ENCODE measurements around the gene GSTP1. TPM values are rescaled to one million over a fixed set of nuclear protein-coding genes. Genes with fewer than 3 reads are reported as not detected.
"Not testable (repeated sequence)": the region's sequence is repeated elsewhere in the genome, so short reads cannot be mapped to it uniquely, and the experiment has no call there.

GSTP1 gene
- polyA plus RNA-seq, 4 donors: 714 to 1,471 (median 1,003) TPM

DNA sequence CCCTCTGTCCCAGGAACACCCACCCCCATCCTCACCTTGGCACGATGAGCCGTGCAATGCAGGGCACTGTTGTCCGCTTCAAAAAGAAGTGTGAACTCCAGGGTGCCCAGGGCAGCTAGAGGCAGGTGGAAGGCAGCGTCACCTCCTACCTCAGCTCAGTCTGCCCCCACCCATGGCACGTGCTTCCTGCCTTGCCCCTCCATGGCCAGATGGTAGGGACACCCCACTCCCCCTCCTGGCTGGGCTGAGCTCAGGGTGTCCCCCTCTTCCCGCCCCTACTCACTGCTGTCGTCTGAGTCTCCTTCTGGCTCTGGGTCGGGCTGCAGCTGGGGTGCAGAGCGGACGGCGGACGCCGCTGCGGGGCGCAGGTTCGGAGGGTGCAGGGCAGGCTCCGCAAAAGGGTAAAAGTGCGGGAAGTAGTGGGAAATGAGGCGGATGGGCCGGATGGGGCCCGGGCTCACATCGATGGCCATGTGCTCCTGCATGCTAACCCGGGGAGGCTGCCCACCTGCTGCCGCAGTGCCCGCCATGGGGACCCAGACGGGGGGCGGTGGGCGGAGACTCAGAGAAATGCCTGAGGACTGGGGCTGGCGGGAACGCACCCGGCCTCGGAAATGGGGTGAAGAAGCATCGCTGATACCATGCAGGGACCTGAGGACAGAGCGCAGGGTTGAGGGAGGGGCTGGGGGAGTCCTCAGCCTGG is 32.3 kb downstream of the GSTP1 start:
- H3K4me3 ChIP-seq (ENCODE audit: low read depth in 1 of 3, low read length in 3 of 3): no peak overlapping the region
- peaks cover 0 to 28% (median 9%) of the 10 kb centered on the region in 3 donors for H3K36me3 ChIP-seq (ENCODE audit: control insufficient read depth in 3 of 3, insufficient read depth in 2 of 3, low read depth in 1 of 3, low read length in 3 of 3)
- DNase-seq: no peak
- H3K4me1 ChIP-seq (ENCODE audit: control insufficient read depth in 3 of 3, insufficient read depth in 2 of 3, low read depth in 1 of 3, low read length in 2 of 3): peaks cover 0 to 13% (median 0%) of the 10 kb centered on the region in 3 donors
- WGBS, 3 donors: 28 to 29% (median 28%) methylated on average over 24 to 34 of the region's 34 CpGs
- H3K27ac ChIP-seq (ENCODE audit: low read depth in 1 of 3, low read length in 2 of 3): no peak overlapping the region
- H3K27me3 ChIP-seq (ENCODE audit: control insufficient read depth in 3 of 3, insufficient read depth in 3 of 3, low read length in 3 of 3): peaks cover 0 to 10% (median 0%) of the 10 kb centered on the region in 3 donors
- no peaks in the 10 kb centered on the region for H3K9me3 ChIP-seq (ENCODE audit: control insufficient read depth in 2 of 2, insufficient read depth in 1 of 2, low read depth in 1 of 2, low read length in 1 of 2)
- FAIRE-seq: no peak

DNA sequence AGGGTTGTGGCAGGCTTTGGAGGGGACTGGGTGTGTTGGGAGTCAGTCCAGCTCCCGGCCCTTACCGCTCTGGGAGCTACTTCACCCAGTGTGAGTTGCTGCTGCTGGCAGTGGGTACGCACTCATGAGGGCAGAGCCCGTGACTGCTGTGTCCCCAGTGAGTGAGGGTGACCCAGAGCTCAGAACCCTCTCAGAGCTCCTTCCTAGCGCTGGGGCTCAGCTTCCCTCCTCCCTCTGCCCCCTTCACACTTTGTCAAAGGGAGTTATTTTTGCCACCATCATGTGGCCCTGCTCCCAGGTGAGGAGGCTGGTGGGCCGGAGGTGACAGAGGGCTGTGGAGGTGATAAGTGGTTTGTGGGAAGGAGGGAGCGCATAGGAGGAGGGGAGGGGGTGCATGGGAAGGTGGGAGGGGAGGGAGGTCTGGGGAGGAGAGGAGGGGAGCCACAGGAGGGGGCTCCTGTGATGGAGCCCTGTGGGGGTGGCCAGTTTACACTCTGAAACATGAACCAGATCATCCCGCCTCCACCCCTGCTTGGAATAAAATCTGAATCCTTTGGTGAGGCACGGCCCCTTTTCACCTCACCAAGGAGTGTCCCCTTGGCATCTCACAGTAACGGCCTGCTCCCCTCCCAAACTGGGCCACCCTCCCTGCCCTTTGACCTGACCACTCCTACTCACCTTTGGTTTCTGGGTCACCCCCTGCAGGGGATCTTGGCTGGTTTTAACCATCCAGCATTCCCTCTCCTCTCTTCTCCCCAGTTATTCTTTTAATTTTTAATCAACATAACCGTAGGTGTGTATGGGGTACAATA is 33.0 kb downstream of the GSTP1 start:
- H3K27me3 ChIP-seq (ENCODE audit: control insufficient read depth in 3 of 3, insufficient read depth in 3 of 3, low read length in 3 of 3): peaks cover 0 to 10% (median 0%) of the 10 kb centered on the region in 3 donors
- H3K9me3 ChIP-seq (ENCODE audit: control insufficient read depth in 2 of 2, insufficient read depth in 1 of 2, low read depth in 1 of 2, low read length in 1 of 2): no peaks in the 10 kb centered on the region
- no peak overlapping the region for H3K27ac ChIP-seq (ENCODE audit: low read depth in 1 of 3, low read length in 2 of 3)
- H3K36me3 ChIP-seq (ENCODE audit: control insufficient read depth in 3 of 3, insufficient read depth in 2 of 3, low read depth in 1 of 3, low read length in 3 of 3): peaks cover 0 to 21% (median 5%) of the 10 kb centered on the region in 3 donors
- WGBS, 3 donors: 44 to 54% (median 47%) methylated on average over 10 to 11 of the region's 11 CpGs
- no peak for DNase-seq
- no peak for FAIRE-seq
- H3K4me1 ChIP-seq (ENCODE audit: control insufficient read depth in 3 of 3, insufficient read depth in 2 of 3, low read depth in 1 of 3, low read length in 2 of 3): peaks cover 0 to 13% (median 0%) of the 10 kb centered on the region in 3 donors
- no peak overlapping the region for H3K4me3 ChIP-seq (ENCODE audit: low read depth in 1 of 3, low read length in 3 of 3)

DNA sequence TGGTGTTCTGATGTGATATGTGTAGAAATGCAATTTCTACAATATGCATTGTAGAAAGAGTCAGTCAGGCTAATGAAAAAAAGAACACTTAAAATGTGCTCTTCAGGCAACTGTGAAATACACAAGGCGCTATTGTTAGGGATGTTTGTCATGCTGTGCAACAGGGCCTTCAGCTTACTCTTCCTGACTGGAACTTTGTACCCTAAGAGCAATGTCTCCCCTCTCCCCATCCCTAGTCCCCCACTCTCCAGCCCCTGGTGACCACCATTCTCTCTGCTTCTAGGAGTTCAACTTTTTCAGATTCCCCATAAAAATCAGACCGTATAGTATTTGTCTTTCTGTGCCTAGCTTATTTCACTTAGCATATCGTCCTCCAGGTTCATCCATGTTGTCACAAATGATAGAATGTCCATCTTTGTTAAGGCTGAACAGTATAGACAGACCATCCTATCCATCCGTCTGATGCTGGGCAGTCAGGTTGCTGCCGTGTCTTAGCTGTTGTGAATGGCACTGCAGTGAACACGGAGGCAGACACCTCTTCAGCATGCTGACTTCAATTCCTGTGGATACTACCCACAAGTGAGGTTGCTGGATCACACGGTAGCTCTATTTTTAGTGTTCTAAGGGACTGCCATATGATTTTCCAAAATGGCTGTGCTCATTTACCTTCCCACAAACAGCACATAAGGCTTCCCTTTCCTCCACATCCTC is 33.8 kb downstream of the GSTP1 start:
- WGBS, 3 donors: 74 to 89% (median 81%) methylated on average over 7 of the region's 7 CpGs
- H3K4me3 ChIP-seq (ENCODE audit: low read depth in 1 of 3, low read length in 3 of 3): no peak overlapping the region
- H3K4me1 ChIP-seq (ENCODE audit: control insufficient read depth in 3 of 3, insufficient read depth in 2 of 3, low read depth in 1 of 3, low read length in 2 of 3): peaks cover 0 to 13% (median 0%) of the 10 kb centered on the region in 3 donors
- DNase-seq (no peak), FAIRE-seq (no peak)
- no peaks in the 10 kb centered on the region for H3K9me3 ChIP-seq (ENCODE audit: control insufficient read depth in 2 of 2, insufficient read depth in 1 of 2, low read depth in 1 of 2, low read length in 1 of 2)
- H3K36me3 ChIP-seq (ENCODE audit: control insufficient read depth in 3 of 3, insufficient read depth in 2 of 3, low read depth in 1 of 3, low read length in 3 of 3): peaks cover 0 to 13% (median 0%) of the 10 kb centered on the region in 3 donors
- no peak overlapping the region for H3K27ac ChIP-seq (ENCODE audit: low read depth in 1 of 3, low read length in 2 of 3)
- H3K27me3 ChIP-seq (ENCODE audit: control insufficient read depth in 3 of 3, insufficient read depth in 3 of 3, low read length in 3 of 3): peaks cover 0 to 10% (median 0%) of the 10 kb centered on the region in 3 donors

DNA sequence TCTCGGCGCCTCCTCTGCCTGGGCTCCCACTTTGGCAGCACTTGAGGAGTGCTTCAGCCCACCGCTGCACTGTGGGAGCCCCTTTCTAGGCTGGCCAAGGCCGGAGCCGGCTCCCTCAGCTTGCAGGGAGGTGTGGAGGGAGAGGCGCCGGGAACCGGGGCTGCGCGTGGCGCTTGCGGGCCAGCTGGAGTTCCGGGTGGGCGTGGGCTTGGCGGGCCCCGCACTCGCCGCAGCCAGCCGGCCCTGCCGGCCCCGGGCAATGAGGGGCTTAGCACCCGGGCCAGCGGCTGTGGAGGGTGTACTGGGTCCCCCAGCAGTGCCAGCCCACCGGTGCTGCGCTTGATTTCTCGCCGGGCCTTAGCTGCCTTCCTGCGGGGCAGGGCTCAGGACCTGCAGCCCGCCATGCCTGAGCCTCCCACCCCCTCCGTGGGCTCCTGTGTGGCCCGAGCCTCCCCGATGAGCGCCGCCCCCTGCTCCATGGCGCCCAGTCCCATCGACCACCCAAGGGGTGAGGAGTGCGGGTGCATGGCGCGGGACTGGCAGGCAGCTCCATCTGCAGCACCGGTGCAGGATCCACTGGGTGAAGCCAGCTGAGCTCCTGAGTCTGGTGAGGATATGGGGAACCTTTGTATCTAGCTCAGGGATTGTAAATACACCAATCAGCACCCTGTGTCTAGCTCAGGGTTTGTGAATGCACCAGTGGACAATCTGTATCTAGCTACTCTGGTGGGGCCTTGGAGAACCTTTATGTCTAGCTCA is 35.5 kb downstream of the GSTP1 start:
- H3K27ac ChIP-seq (ENCODE audit: low read depth in 1 of 3, low read length in 2 of 3); DNase-seq; H3K36me3 ChIP-seq (ENCODE audit: control insufficient read depth in 3 of 3, insufficient read depth in 2 of 3, low read depth in 1 of 3, low read length in 3 of 3); FAIRE-seq; H3K4me3 ChIP-seq (ENCODE audit: low read depth in 1 of 3, low read length in 3 of 3); H3K9me3 ChIP-seq (ENCODE audit: control insufficient read depth in 2 of 2, insufficient read depth in 1 of 2, low read depth in 1 of 2, low read length in 1 of 2): not testable (repeated sequence)
- Histone ChIP-seq H3K4me1 (ENCODE audit: control insufficient read depth in 3 of 3, insufficient read depth in 2 of 3, low read depth in 1 of 3, low read length in 2 of 3) (peaks cover 0 to 14% (median 0%) of the 10 kb centered on the region in 3 donors), H3K27me3 (ENCODE audit: control insufficient read depth in 3 of 3, insufficient read depth in 3 of 3, low read length in 3 of 3) (peaks cover 0 to 10% (median 0%) of the 10 kb centered on the region in 3 donors)
- 90 to 96% (median 95%) methylated on average over 26 to 40 of the region's 40 CpGs for WGBS, 3 donors

DNA sequence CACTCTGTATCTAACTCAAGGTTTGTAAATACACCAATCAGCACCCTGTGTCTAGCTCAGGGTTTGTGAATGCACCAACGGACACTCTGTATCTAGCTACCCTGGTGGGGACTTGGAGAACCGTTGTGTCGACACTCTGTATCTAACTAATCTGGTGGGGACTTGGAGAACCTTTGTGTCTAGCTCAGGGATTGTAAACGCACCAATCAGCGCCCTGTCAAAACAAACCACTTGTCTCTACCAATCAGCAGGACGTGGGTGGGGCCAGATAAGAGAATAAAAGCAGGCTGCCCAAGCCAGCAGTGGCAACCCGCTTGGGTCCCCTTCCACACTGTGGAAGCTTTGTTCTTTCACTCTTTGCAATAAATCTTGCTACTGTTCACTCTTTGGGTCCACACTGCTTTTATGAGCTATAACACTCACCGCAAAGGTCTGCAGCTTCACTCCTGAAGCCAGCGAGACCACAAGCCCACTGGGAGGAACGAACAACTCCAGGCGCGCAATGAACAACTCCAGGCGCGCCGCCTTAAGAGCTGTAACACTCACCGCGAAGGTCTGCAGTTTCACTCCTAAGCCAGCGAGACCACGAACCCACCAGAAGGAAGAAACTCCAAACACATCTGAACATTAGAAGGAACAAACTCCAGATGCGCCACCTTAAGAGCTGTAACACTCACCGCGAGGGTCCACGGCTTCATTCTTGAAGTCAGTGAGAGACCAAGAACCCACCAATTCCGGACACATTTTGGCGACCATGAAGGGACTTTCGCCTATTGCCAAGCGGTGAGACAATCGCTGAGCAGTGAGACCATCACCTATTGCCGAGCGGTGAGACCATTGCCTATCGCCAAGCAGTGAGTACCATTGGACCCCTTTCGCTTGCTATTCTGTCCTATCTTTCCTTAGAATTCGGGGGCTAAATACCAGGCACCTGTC is 36.3 kb downstream of the GSTP1 start:
- H3K4me1 ChIP-seq (ENCODE audit: control insufficient read depth in 3 of 3, insufficient read depth in 2 of 3, low read depth in 1 of 3, low read length in 2 of 3); FAIRE-seq; H3K4me3 ChIP-seq (ENCODE audit: low read depth in 1 of 3, low read length in 3 of 3); H3K36me3 ChIP-seq (ENCODE audit: control insufficient read depth in 3 of 3, insufficient read depth in 2 of 3, low read depth in 1 of 3, low read length in 3 of 3); H3K27ac ChIP-seq (ENCODE audit: low read depth in 1 of 3, low read length in 2 of 3); DNase-seq; H3K9me3 ChIP-seq (ENCODE audit: control insufficient read depth in 2 of 2, insufficient read depth in 1 of 2, low read depth in 1 of 2, low read length in 1 of 2): not testable (repeated sequence)
- 84 to 89% (median 88%) methylated on average over 33 of the region's 33 CpGs for WGBS, 3 donors
- H3K27me3 ChIP-seq (ENCODE audit: control insufficient read depth in 3 of 3, insufficient read depth in 3 of 3, low read length in 3 of 3): peaks cover 0 to 10% (median 0%) of the 10 kb centered on the region in 3 donors

DNA sequence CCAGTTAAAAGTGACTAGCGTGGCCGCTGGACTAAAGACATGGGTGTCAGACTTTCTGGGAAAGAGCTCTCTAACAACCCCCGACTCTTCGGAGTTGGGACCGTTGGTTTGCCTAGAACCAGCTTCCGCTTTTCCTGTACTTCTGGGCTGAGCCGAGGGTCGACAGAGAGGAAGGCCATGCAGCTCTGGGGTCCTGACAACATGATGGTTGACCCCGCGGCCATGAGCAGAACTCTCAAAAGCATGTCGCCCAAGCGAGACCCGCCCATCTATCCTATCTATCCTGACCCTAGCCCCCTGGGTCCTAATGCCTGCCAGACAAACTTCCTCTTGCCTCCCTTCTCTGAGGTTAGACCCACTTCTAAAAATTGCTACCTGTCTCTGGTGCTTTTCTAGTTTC is 37.0 kb downstream of the GSTP1 start:
- H3K4me3 ChIP-seq (ENCODE audit: low read depth in 1 of 3, low read length in 3 of 3); FAIRE-seq; H3K9me3 ChIP-seq (ENCODE audit: control insufficient read depth in 2 of 2, insufficient read depth in 1 of 2, low read depth in 1 of 2, low read length in 1 of 2); H3K36me3 ChIP-seq (ENCODE audit: control insufficient read depth in 3 of 3, insufficient read depth in 2 of 3, low read depth in 1 of 3, low read length in 3 of 3); H3K27ac ChIP-seq (ENCODE audit: low read depth in 1 of 3, low read length in 2 of 3); H3K27me3 ChIP-seq (ENCODE audit: control insufficient read depth in 3 of 3, insufficient read depth in 3 of 3, low read length in 3 of 3); DNase-seq; H3K4me1 ChIP-seq (ENCODE audit: control insufficient read depth in 3 of 3, insufficient read depth in 2 of 3, low read depth in 1 of 3, low read length in 2 of 3): not testable (repeated sequence)
- WGBS, 3 donors: 84 to 91% (median 87%) methylated on average over 13 of the region's 13 CpGs

DNA sequence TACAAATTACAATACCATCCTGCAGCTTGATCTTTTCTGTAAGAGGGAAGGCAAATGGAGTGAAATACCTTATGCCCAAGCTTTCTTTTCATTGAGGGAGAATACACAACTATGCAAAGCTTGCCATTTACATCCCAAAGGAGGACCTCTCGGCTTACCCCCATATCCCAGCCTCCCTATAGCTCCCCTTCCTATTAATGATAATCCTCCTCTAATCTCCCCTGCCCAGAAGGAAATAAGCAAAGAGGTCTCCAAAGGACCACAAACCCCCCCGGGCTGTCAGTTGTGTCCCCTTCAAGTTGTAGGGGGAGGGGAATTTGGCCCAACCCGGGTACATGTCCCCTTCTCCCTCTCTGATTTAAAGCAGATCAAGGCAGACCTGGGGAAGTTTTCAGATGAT is 38.3 kb downstream of the GSTP1 start:
- not testable (repeated sequence) for DNase-seq; H3K4me1 ChIP-seq (ENCODE audit: control insufficient read depth in 3 of 3, insufficient read depth in 2 of 3, low read depth in 1 of 3, low read length in 2 of 3); FAIRE-seq; H3K27me3 ChIP-seq (ENCODE audit: control insufficient read depth in 3 of 3, insufficient read depth in 3 of 3, low read length in 3 of 3); H3K36me3 ChIP-seq (ENCODE audit: control insufficient read depth in 3 of 3, insufficient read depth in 2 of 3, low read depth in 1 of 3, low read length in 3 of 3); H3K27ac ChIP-seq (ENCODE audit: low read depth in 1 of 3, low read length in 2 of 3); H3K9me3 ChIP-seq (ENCODE audit: control insufficient read depth in 2 of 2, insufficient read depth in 1 of 2, low read depth in 1 of 2, low read length in 1 of 2); H3K4me3 ChIP-seq (ENCODE audit: low read depth in 1 of 3, low read length in 3 of 3)
- 71 to 85% (median 79%) methylated on average over 3 of the region's 3 CpGs for WGBS, 3 donors

Data from small intestine (tissue), 7 donors.